ENCODE results near the gene C14orf180. TPM values are rescaled to one million over a fixed set of nuclear protein-coding genes. Genes with fewer than 3 reads are reported as not detected.

Gene C14orf180
- total RNA-seq, 2 experiments from 2014 or later, result not detected

GRCh38 chr14:104599446-104599845, 19.9 kb downstream of the C14orf180 start:
- Histone ChIP-seq H3K4me1 (ENCODE audit: insufficient read depth, low read length, poor library complexity, severe bottlenecking) (no peaks in the 10 kb centered on the region), H3K36me3 (ENCODE audit: insufficient read depth, low read length) (no peaks in the 10 kb centered on the region), H3K4me2 (ENCODE audit: low read length) (no peak overlapping the region), H3K27ac (ENCODE audit: low read depth, low read length, poor library complexity, severe bottlenecking) (no peak overlapping the region), H3K4me3 (ENCODE audit: low read depth, low read length, poor library complexity, severe bottlenecking) (no peak overlapping the region), H2AFZ (ENCODE audit: low read length) (no peak overlapping the region), H4K20me1 (ENCODE audit: insufficient read depth, low read length) (no peaks in the 10 kb centered on the region), H3K9me3 (ENCODE audit: low read length) (no peaks in the 10 kb centered on the region), H3K79me2 (ENCODE audit: insufficient read depth, low read depth, low read length) (no peaks in the 10 kb centered on the region), H3K9me2 (ENCODE audit: insufficient read depth, low read length) (no peaks in the 10 kb centered on the region)
- BruUV-seq (replicated peaks), result no TSS peak
- no peak for TF ChIP-seq EZH2phosphoT487 (IDR thresholded peaks at IDR 0.05; ENCODE audit: borderline replicate concordance, low read depth, low read length)
- TF ChIP-seq CTCF (conservative IDR thresholded peaks at IDR 0.05; ENCODE audit: low read length), result no peak
- no peak for DNase-seq (ENCODE audit: low spot score)
- POLR2A ChIA-PET, result no interaction called here
- intact Hi-C loops (cut with micrococcal nuclease; ENCODE audit: unreplicated experiment), result no loop called here
- CTCF ChIA-PET (ENCODE audit: unreplicated experiment), result no interaction called here

GRCh38 chr14:104600141-104600643, 20.6 kb downstream of the C14orf180 start:
- intact Hi-C loops (cut with micrococcal nuclease; ENCODE audit: unreplicated experiment), result no loop called here
- ChIA-PET CTCF (ENCODE audit: unreplicated experiment) (no interaction called here), POLR2A (no interaction called here)
- TF ChIP-seq EZH2phosphoT487 (IDR thresholded peaks at IDR 0.05; ENCODE audit: borderline replicate concordance, low read depth, low read length) (no peak), CTCF (conservative IDR thresholded peaks at IDR 0.05; ENCODE audit: low read length) (no peak)
- Histone ChIP-seq H3K9me3 (ENCODE audit: low read length) (no peaks in the 10 kb centered on the region), H2AFZ (ENCODE audit: low read length) (no peak overlapping the region), H3K36me3 (ENCODE audit: insufficient read depth, low read length) (no peaks in the 10 kb centered on the region), H4K20me1 (ENCODE audit: insufficient read depth, low read length) (no peaks in the 10 kb centered on the region), H3K27ac (ENCODE audit: low read depth, low read length, poor library complexity, severe bottlenecking) (no peak overlapping the region), H3K79me2 (ENCODE audit: insufficient read depth, low read depth, low read length) (no peaks in the 10 kb centered on the region), H3K4me2 (ENCODE audit: low read length) (no peak overlapping the region), H3K4me1 (ENCODE audit: insufficient read depth, low read length, poor library complexity, severe bottlenecking) (no peaks in the 10 kb centered on the region), H3K9me2 (ENCODE audit: insufficient read depth, low read length) (no peaks in the 10 kb centered on the region), H3K4me3 (ENCODE audit: low read depth, low read length, poor library complexity, severe bottlenecking) (no peak overlapping the region)
- BruUV-seq (replicated peaks), result no TSS peak
- no peak for DNase-seq (ENCODE audit: low spot score)

GRCh38 chr14:104600805-104601204, 21.2 kb downstream of the C14orf180 start:
- no peak overlapping the region for H3K27ac ChIP-seq (ENCODE audit: low read depth, low read length, poor library complexity, severe bottlenecking)
- H3K36me3 ChIP-seq (ENCODE audit: insufficient read depth, low read length), result no peaks in the 10 kb centered on the region
- no peaks in the 10 kb centered on the region for H3K9me3 ChIP-seq (ENCODE audit: low read length)
- H3K4me3 ChIP-seq (ENCODE audit: low read depth, low read length, poor library complexity, severe bottlenecking), result no peak overlapping the region
- POLR2A ChIA-PET, result no interaction called here
- intact Hi-C loops (cut with micrococcal nuclease; ENCODE audit: unreplicated experiment), result no loop called here
- no peaks in the 10 kb centered on the region for H3K4me1 ChIP-seq (ENCODE audit: insufficient read depth, low read length, poor library complexity, severe bottlenecking)
- no TSS peak for BruUV-seq (replicated peaks)
- H3K79me2 ChIP-seq (ENCODE audit: insufficient read depth, low read depth, low read length), result no peaks in the 10 kb centered on the region
- no peak for TF ChIP-seq EZH2phosphoT487 (IDR thresholded peaks at IDR 0.05; ENCODE audit: borderline replicate concordance, low read depth, low read length)
- TF ChIP-seq CTCF (conservative IDR thresholded peaks at IDR 0.05; ENCODE audit: low read length), result no peak
- H2AFZ ChIP-seq (ENCODE audit: low read length), result no peak overlapping the region
- H3K4me2 ChIP-seq (ENCODE audit: low read length), result no peak overlapping the region
- CTCF ChIA-PET (ENCODE audit: unreplicated experiment), result no interaction called here
- H3K9me2 ChIP-seq (ENCODE audit: insufficient read depth, low read length), result no peaks in the 10 kb centered on the region
- no peak for DNase-seq (ENCODE audit: low spot score)
- no peaks in the 10 kb centered on the region for H4K20me1 ChIP-seq (ENCODE audit: insufficient read depth, low read length)
